Astrocyte of the spinal cord (primary cell): ENCODE results near the gene CD74.

Experiments
- DNase-seq: peaks from one replicate; pipeline ENCODE4 v3.0.0; 2011; ENCODE audit warnings: low read depth, low spot score
- H3K4me3 ChIP-seq: 2 replicates; pipeline ENCODE4 v1.5.1; 2011; ENCODE audit warnings: low read depth, mild to moderate bottlenecking, low read length, moderate library complexity
- CTCF ChIP-seq: IDR thresholded peaks from 2 replicates; pipeline ENCODE4 v1.5.1; 2012; ENCODE audit warnings: low read depth, mild to moderate bottlenecking, low read length, inconsistent platforms
- in situ Hi-C: cut with HindIII; loops from 2 replicates; pipeline ENCODE4 v1.10.0; 2017; ENCODE audit warnings: low sequenced_read_pairs

The CD74 gene

GRCh38 chr5:150355791-150356190 is 56.9 kb downstream of the CD74 start:
- no peak for DNase-seq
- TF ChIP-seq CTCF, result no peak
- no peak overlapping the region for H3K4me3 ChIP-seq
- in situ Hi-C loops, result no loop called here

- in situ Hi-C loops, result no loop called here
- DNase-seq, result no peak
- TF ChIP-seq CTCF, result no peak
- no peak overlapping the region for H3K4me3 ChIP-seq
These were observed 59.6 kb downstream of the CD74 start for GRCh38 chr5:150353032-150353675.

GRCh38 chr5:150352244-150353031 is 60.3 kb downstream of the CD74 start:
- no peak for TF ChIP-seq CTCF
- in situ Hi-C loops, result no loop called here
- no peak for DNase-seq
- no peak overlapping the region for H3K4me3 ChIP-seq
